ENCODE data around the gene PCSK2.

The PCSK2 gene

DNA sequence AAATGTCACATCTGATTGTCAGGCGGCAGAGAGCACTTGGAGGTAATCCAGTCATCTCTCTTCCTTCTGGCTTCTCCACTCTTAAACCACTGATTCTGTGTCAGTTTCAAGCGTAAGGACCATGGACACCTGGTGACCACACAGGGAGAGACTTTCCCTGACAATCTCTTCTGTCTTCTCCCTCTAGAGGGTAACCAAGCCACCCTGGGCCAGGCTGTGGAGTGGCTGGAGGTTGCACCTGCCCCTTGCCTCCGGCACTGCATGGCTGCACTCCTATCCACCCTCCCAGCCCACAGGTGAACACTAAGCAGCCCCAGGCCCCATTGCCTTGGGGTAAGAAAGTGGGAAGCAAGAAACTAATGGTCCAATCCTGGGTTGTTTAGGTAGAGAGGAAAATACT, 225.6 kb downstream of the PCSK2 start:
- DNase-seq = no peak

DNA sequence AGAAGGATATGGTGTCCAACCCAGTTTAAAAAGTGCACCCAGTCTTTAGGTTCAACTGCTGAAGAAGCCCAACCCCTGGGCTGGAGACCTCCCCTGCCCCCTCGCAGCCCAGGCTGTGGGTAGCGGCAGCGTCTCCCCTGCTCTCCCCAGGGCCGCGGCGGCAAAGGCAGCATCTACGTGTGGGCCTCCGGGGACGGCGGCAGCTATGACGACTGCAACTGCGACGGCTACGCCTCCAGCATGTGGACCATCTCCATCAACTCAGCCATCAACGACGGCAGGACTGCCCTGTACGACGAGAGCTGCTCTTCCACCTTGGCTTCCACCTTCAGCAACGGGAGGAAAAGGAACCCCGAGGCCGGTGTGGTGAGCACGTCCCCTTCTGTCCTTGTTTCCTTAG, 226.8 kb downstream of the PCSK2 start:
- no peak for DNase-seq

DNA sequence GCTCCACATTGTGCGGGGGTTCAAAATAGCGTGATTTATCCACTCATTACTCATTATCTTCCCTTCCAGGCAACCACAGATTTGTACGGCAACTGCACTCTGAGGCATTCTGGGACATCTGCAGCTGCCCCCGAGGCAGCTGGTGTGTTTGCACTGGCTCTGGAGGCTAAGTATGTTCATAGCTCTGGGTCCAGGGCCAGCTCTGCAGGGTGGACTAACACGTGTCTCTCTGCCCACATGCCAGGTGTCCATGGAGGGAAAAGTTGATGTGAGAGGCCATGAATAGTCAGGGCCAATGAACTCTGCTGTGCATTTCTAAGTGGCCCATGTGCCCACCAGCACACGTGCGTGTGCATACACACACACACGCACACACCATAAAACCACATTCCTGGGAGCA, 229.4 kb downstream of the PCSK2 start:
- no peak for DNase-seq

- DNase-seq = no peak
These were observed 230.2 kb downstream of the PCSK2 start for GRCh38 chr20:17457079-17457478.

- no peak for DNase-seq
These were observed 230.8 kb downstream of the PCSK2 start for GRCh38 chr20:17457588-17458190.

DNA sequence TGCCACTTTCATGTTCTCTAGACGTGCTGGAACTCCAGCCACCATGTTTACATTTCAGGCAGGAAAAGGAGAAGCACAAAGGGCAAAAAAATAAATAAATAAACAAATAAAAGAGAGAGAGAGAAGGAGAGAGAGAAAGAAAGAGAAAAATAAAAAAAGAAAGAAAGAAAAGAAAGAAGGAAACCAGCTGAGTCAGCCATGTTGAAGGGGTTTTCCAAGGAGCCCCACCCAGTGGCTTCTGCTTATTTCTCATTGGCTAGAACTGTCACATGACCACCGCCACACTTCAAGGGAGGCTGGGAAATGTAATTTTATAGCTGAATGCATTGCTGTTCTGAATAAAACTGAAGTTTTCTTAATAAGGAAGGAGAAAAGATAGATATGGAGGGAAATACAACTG, 233.3 kb downstream of the PCSK2 start:
- no peak for DNase-seq

DNA sequence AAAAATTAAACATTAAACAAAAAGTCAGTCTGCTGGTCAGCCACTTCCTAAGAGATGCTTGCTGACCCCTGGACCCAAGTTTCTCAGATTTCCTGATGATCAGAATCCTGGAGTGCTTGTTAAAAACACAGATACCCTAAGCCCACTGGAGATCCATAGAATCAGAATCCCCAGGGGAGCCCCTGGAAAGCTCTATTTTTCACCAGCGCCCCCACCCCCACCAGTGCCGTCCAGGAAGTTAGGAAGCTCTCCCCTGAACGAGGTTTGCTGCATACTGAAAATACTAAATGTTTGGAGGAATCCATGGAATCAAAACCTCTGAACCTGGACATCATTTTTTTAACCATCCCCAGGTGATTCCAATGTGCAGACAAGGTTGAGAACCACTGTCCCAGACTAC, 235.1 kb downstream of the PCSK2 start:
- DNase-seq = no peak

- DNase-seq = no peak
These were observed 236.9 kb downstream of the PCSK2 start for GRCh38 chr20:17463711-17464110.

DNA sequence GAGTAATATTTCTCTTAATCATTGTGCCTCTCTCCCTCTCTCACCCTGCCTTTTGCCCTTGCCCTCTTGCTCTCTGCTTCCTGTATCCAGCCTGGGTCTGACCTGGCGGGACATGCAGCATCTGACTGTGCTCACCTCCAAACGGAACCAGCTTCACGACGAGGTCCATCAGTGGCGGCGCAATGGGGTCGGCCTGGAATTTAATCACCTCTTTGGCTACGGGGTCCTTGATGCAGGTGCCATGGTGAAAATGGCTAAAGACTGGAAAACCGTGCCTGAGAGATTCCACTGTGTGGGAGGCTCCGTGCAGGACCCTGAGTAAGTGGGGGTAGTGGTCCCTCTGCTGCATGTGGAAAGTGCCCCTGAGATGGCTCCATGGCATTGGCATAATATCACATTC, 238.4 kb downstream of the PCSK2 start:
- no peak for DNase-seq

DNA sequence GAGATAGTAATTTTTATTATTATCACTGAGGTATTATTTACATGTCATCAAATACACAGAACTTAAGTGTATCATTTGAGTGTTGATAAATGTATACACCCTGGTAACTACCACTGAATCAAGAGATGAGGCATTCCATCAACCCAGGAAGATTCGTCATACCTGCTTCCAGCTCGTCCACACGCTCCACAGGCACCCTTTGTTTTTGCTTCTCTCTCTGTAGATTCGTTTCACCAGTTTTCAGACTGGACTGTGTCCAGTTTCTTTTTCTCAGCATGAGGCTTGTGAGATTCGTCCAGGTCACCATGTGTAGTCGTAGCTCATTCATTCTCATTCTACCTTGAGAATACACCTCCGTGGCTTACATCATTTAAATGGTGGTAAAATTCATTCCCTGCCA, 239.8 kb downstream of the PCSK2 start:
- DNase-seq = no peak

DNA sequence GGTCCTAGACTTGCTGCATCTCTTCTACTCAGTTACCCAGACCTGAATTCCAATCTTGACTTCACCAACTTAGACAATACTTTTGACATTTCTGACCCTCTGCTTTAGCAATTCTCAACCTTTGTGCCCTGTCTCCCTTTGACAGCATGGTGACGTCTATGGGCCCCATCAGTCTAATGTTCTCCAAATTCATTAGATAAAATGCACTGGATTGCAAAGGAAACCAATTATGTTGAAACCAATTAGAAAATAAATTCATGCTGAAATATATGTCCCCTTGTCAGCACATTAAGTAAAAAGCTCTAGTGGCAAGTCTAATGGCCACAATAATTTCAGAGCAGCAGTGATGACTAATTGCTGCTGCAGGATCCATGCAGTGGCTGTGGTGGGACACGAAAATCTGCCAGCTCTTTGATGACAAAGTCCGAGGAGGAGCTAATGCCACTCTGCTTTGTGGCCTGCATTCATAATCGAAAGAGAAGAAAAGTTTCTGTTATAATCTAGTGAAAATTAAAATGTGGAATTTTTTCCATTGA, 240.3 kb downstream of the PCSK2 start:
- no peak for DNase-seq

- no peak for DNase-seq
These were observed 241.4 kb downstream of the PCSK2 start for GRCh38 chr20:17468073-17468840.

DNA sequence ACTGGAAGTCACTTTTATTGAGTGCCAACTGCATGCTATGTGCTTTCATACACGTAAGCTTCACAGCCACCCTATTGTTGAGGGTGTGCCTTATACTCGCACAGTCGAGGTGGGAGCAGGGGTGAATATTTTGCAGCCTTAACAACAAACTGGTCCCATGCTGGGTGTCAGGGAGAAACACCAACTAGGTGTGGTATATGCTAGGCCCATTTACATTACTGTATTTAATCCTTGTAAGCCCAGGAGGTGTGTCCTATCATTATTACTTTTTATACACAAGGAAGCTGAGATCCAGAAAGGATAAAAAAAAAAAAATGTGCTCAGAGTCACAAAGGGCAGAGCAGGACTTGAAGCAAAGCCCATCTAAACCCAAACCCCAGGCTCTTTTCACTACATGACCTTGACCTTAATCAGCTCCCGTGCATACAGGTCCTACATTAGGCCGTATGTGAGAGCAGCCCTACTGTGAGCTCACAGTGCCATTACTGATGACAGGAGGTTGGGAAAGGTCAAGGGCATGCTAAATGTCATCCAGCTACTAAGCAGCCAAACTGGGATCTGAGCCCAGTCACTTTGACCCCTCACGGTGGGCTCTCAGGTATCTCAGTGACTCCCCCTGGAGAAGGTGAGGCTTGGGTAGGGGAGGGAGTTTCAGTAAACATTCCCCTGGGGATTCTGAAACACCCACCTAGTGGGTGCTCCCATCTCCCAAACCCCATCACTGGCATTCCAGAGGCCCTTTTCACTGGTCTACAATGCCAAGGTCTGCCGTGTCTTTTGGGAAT, 242.6 kb downstream of the PCSK2 start:
- DNase-seq = no peak

DNA sequence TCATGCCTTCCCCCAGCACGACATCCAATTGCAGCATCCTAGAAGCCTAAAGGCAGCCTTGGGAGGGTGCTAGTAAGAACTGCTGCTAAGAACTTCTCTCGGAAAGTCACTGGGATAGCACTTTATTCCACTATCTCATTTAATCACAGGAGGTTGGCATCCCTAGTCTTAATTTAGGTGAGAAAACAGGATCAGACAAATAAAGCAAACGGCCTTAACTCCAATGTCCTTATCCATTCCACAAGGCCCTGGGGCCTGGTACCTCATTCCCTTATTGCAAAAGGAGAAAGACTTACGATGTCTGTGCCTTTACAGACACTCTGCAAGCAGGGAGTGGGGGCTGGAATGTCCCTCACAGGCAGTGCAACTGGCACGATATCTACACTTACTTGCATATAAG, 243.7 kb downstream of the PCSK2 start:
- DNase-seq = no peak

- DNase-seq = no peak
These were observed 244.1 kb downstream of the PCSK2 start for GRCh38 chr20:17470973-17471372.

GRCh38 chr20:17471606-17472187, 244.9 kb downstream of the PCSK2 start:
- no peak for DNase-seq

GRCh38 chr20:17473659-17474058, 246.8 kb downstream of the PCSK2 start:
- DNase-seq = no peak

- no peak for DNase-seq
These were observed 252.3 kb downstream of the PCSK2 start for GRCh38 chr20:17479063-17479657.

GRCh38 chr20:17480696-17481095, 253.9 kb downstream of the PCSK2 start:
- no peak for DNase-seq

- DNase-seq = no peak
These were observed 254.8 kb downstream of the PCSK2 start for GRCh38 chr20:17481661-17482060.

- no peak for DNase-seq
These were observed 255.7 kb downstream of the PCSK2 start for GRCh38 chr20:17482536-17482935.

DNA sequence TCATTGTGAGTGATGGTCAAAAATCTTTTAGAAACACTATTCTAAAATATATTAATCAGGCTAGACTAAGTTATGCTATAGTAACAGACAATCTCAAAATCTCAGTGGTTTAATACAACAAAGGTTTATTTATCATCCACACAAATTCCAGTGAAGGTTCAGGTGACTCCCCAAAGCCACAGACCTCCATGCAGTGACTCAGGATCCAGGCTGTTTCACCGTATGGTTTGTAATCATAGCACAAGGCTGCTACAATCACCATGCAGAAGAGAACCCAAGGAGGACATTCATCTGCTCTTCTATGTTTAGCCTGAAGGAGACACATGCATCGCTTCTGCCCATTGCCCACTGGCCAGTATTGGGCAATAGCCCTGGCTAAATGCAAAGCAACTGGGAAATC, 258.2 kb downstream of the PCSK2 start:
- DNase-seq = no peak

Data from HCEC 1CT (cell line).